IPS-11a (cell line): ENCODE data around the gene TTC39B.
A peak's percentile ranks its signal among the peaks of the same experiment; 100 is the strongest.
"Not testable (repeated sequence)": the region's sequence is repeated elsewhere in the genome, so short reads cannot be mapped to it uniquely, and the experiment has no call there.

Experiments used
- H3K4me3 ChIP-seq: one replicate; pipeline ENCODE4 v1.5.1; 2013; ENCODE audit warnings: low read depth, low read length, control low read depth

TTC39B gene

DNA sequence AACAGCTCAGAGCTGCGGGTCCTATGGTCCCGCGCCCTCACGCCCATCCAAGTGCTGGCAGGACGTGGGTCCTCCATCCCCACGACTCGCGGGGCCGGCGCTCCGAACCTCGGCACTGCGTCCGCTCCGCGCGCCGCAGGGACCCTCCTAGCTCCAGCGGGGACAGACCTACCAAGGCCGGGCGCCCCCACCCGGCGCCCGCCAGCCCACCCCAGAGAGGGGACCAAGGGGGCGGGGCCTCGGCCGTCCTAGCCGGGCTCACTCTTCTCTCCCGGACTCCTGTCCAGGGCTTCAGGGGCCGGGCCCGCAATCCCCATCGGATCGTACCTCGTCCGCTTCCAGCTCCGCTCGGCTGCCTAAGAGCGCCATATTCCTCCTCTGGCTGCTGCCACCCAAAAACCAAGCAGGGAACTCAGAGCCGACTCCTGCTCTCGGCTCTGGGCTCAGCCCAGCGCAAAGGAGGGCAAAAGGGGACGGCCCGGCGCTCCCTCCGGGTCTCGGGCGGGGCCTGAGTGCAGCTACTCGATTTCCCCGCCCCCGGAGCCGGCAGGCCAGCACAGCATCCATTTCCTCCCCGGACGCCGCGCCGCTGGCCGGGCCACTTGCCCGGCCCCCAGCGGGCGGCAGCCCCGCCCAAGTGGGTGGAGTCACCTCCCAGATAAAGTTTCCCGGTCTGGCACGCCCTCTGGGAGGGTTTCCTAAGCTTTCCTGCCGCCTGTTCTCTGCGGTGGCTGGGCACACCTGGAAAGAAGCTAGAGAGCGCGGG lies at the start of gene TTC39B:
TTC39B (minus strand) TSS at position 460 of the 766 bp plus-strand sequence; CDS start at position 369, 91 bp downstream.
- H3K4me3 ChIP-seq = peak within 1 kb of the TSS; percentile 73

DNA sequence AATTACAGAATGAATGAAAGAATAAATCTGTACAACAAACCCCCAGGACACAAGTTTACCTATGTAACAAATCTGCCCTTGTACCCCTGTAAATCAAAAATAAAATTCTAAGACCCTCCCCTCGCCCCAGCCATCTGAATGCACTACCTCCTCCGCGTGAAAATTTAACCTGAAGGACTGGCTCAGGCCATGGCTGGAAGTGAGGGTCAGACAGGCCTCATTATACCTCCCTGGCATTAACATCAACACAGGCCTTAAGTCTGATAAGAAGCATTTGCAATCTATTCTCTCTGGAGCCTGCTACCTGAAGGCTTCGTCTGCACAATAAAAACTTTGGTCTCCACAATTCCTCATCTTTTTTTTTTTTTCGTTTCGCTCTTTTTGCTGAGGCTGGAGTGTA lies 48.7 kb upstream of the TTC39B start:
- H3K4me3 ChIP-seq = no peak overlapping the region

DNA sequence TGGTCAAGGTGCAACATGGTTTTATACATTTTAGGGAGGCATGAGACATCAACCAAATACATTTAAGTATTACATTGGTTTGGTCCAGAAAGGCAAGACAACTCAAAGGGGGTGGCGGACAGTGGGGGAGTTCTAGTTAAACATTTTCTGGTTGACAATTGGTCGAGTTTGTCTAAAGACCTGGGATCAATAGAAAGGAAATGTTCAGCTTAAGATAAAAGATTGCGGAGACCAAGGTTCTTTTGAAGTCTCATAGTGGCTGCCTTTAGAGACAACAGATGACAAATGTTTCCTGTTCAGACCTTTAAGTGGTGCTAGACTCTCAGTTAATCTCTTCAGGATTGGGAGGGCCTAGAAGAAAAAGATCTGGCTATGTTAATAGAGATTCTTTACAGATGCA lies 47.7 kb upstream of the TTC39B start:
- no peak overlapping the region for H3K4me3 ChIP-seq

DNA sequence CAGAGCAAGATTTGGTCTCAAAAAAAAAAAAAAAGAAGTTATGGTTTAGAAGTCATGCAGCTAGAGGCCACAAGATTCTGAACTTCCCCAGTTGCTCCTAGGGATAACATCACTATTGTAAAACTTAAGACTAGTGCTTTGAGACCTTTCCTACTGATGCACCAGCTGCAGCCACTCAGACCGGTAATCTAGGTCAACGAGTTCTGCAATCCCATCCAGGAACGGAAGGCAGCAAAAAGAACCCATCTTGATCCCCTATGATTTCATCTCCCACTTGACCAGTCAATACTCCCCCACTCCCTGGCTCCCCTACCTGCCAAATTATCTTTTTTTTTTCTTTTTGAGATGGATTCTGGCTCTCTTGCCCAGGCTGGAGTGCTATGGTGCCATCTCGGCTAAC lies 46.9 kb upstream of the TTC39B start:
- H3K4me3 ChIP-seq = no peak overlapping the region

DNA sequence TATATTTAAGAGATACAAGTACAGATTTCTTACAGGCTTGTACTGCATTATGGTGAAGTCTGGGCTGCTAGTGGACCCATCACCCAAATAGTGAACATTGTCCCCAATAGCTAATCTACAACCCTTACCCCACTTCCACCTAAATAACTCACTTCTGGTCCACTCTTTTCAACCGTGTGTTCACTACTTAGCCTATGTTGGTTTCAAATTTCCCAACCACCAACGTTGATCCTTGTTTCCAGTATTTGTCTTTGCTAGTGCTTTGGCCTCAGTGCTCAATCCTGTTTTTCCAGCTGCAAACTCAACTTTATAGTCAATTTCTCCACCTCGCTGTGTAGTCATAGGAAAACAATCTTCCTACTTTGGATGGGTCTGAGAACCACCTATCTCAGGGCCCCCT lies 45.3 kb upstream of the TTC39B start:
- no peak overlapping the region for H3K4me3 ChIP-seq

DNA sequence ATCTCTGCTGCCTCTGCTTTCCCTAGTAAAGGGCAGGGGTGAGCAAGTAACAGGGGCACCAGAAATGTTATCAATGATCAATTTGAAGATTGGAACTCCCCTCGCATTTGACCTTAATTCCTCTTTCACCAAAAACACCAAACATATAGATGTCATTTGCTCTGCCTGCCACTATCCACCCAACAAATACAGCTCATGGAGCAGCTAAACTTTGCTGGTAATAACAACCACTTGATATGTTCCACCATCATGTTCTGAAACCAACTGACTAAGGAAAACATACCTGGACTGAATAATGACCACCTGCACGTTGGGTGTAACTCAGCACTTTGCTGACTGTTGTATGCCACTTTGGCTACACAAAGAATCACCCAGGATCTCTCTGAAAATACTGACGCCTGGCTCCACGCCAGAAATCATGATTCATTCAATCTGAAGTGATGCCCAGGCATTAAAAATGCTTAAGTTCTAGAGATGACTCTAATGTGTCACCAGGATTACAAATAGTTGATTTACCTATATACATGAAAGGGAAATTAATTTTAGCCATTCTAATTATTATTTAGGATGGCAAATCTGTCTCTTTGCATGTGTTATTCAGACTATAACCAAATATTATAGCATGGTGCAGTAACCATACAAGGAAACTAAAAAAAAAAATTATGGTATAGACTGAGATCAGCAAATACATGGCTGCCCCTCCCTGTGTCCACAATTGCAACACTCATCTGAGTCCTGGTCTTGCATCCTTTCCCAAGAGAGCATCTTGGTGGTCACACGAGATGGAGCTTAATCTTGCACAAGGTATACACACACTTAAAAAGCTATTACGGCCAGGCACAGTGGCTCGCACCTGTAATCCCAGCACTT lies 43.1 kb upstream of the TTC39B start:
- no peak overlapping the region for H3K4me3 ChIP-seq

DNA sequence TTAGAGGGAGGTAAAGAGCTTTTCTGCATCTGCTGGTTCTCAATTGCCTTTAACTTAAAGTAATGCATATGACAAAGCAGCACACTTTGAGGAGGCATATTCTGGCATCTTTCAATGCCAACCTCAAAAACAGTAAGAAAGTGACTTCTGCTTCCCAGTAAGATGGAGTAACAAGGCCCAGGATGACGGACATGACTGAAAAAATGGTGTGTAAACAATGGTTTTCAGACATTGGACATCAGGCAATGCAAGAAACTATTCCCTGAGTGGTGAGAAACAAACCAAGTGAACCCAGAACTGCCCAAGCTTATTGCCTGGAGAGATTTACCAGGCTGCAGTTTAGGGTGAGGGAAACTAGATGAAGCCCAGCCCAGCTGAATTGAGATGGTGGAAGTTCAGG lies 39.8 kb upstream of the TTC39B start:
- H3K4me3 ChIP-seq = no peak overlapping the region

DNA sequence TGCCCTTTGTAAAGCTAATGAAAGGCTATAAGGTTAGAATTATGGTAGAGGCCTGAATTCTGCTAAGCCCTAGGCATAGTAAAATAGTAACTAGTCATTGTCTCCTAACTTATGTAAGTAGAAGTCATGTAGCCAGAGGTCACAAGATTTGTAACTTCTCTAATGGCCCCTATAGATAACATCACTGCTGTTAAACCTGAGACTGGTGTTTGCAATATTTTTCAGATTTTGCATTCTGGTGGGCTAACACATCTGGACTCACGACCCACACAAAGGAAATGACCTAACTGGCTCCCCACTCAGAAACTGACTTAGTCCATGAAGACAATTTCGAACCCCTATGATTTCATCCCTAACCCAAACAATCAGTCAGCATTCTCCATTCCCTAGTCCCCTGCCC lies 37.2 kb upstream of the TTC39B start:
- H3K4me3 ChIP-seq = no peak overlapping the region

DNA sequence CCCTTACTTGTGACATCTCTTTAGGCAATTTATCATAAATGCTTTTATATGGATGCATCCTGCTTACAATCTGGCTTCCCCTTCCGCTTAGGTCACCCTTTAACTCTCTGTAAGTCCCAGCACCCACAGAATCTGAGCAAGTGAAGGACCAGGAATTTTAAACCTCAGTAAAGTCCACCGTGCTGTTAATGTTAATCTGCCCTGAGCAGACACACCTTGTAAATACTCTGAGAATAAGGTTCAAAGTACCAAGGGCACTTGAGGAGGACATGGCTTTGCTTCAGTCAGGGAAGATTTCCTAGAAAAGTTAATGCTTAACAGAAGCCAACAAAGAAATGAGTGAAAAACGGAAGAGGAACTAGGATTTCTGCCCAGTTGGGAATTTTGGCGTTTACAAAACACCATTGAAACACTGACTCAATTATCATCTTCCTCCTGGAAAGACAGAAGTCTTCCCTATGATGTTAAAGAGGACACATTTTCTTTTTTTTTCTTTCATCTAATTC lies 26.4 kb upstream of the TTC39B start:
- no peak overlapping the region for H3K4me3 ChIP-seq

DNA sequence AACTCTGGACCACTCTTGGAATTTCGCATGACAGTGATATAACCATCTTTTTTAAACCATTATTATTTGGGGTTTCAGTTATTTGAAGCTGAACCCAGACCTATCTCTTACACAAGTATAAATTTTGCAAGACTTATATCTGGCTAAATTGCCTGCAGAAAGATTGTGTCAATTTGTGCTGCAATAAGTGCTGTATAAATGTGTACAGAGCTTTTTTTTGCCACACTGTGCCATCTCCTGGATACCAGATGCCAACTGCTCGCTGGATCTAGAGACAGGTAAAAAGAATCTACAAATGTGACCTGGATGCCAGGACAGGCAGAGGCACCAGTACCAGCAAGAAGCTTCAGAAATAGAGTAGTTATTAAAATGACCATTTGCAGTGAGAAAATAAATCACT lies 25.9 kb upstream of the TTC39B start:
- no peak overlapping the region for H3K4me3 ChIP-seq

DNA sequence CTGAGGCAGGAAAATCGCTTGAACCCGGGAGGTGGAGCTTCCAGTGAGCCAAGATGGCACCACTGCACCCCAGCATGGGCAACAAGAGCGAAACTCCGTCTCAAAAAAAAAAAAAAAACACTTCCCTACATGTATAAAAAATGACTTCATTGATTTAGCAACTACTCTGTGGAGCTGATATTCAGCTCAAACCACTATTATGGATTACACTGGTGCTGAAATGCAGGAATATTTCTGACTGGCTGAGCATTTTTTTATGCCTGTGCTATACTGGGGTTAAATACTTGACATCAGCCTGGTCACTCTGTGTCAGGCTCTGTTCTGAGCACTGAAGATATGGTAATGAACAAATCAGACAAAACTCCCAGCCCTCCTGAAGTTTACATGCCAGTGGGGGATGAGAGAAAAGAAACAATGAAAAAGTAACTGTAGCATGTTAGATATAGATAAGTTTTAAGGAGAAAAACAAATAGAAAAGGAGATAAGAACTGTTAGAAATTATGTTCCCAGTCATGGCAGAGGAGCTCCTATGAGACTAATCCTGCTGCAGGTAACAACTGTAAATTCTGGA lies 22.6 kb upstream of the TTC39B start:
- H3K4me3 ChIP-seq = no peak overlapping the region

DNA sequence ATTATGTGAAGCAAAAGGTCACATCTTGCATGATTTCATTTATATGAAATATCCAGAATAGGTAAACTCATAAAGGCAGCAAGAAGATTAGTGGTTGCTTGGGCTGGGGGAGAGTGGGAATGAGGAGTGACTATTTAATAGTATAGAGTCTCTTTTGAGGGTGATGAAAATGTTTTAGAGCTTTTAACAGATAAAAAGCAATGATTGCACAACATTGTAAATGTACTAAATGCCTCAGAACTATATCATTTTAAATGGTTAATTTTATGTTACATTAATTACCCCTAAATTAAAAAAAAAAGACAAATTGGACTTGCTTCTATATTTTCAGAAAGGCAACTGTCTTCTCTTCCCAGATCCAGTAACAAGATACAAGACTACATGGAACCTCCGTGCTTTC lies 21.9 kb upstream of the TTC39B start:
- H3K4me3 ChIP-seq = no peak overlapping the region

DNA sequence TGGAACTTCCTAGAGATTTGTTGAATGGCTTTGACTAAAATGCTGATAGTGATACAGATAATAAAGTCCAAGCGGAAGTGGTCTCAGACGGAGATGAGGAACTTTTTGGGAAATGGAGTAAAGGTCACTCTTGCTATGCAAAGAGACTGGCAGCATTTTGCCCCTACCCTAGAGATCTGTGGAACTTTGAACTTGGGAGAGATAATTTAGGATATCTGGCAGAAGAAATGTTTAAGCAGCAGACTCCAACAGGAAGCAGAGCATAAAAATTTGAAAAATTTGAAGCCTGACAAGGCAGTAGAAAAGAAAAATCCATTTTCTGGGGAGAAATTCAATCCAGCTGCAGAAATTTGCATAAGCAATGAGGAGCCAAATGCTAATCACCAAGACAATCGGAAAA lies 15.7 kb upstream of the TTC39B start:
- H3K4me3 ChIP-seq = not testable (repeated sequence)

DNA sequence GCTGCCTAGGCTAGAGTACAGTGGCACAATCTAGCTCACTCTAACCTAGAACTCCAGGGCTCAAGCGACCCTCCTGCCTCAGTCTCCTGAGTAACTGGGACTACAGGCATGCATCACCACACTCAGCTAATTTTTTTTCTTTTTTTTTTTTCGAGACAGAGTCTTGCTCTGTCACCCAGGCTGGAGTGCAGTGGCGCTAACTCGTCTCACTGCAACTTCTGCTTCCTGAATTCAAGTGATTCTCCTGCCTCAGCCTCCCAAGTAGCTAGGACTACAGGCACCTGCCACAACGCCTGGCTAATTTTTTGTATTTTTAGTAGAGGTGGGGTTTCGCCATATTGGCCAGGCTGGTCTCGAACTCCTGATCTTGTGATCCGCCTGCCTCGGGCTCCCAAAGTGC lies 12.6 kb upstream of the TTC39B start:
- H3K4me3 ChIP-seq = not testable (repeated sequence)

DNA sequence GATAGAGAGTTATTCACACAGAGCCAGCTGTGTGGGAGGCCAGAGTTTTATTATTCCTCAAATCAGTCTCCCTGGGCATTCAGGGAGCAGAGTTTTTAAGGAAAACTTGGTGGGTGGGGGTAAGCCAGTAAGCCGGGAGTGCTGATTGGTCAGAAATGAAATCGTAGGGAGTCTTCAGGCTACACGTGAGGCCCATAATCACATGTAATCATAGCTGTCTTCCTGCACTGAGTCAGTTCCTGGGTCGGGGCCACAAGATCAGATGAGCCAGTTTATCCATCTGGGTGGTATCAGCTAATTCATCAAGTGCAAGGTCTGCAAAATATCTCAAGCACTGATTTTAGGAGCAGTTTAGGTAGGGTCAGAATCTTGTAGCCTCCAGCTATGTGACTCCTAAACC lies 10.8 kb upstream of the TTC39B start:
- H3K4me3 ChIP-seq = no peak overlapping the region

DNA sequence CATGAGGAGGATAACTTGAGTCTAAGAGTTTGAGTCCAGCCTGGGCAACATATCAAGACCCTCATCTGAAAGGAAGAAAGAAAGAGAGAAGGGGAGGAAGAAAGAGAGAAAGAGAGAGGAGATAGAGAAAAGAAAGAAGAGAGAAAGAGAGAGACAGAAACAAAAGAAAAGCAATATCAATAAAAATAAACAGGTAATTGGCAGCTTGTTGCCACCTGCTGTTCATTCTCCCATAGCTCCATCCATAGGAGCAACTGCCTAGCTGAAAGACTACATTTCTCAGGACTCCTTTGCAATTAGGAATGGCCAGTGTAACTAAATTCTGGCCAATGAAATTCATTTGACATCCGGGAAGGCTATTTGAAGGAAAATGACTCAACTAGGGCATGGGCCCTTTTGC lies 4.6 kb upstream of the TTC39B start:
- no peak overlapping the region for H3K4me3 ChIP-seq

DNA sequence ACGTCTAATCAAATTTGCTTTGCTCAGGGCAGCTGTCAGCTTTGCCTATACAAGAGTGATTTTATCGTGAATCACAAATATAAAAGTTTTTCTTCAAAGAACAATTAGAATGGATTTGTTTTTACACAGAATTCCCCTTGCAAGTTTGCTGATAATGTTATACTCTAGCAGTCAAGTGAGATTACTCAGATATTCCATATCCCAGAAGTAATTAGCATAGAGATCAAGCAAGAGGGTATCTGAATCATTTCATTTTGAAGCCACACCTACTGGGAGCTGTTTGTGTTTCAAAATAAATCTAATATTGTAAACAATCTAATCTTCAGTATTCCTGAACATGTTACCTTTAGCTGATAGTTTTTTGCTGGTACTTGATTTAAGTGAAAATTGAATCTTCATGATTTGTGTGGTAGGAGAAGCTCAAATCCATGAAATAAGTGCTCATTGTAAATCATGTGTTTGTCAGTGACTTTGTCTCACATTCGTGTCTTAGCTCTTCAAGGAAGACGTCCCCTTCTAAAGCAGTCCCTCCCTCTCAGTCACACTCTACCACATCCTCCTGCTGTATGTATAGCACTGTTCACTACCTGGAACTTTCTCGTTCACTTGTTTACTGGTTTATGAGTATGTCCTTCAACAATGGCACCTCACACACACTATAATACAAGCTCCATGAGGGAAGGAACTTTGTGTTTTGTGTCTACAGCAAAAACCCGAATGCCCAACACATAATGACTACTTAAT lies 3.3 kb upstream of the TTC39B start:
- H3K4me3 ChIP-seq = no peak overlapping the region

DNA sequence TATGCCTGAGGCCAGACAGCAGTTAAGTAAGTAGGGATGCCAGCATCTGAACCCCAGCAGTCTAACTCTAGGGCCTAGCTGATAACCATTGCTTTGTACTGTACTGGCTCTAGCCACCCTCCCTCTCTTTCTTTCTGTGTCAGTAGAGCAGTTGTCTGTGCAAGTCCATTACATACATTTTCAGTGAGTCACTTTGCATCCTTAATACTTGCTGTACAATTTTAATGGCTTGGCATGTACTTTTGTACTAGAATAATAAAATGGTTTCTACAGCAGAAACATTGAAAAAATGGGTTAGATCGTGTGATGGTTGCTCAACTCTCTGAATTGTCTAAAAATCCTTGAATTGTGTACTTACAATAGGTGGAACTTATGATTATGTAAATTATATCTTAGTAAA lies 1.5 kb upstream of the TTC39B start:
- no peak overlapping the region for H3K4me3 ChIP-seq

DNA sequence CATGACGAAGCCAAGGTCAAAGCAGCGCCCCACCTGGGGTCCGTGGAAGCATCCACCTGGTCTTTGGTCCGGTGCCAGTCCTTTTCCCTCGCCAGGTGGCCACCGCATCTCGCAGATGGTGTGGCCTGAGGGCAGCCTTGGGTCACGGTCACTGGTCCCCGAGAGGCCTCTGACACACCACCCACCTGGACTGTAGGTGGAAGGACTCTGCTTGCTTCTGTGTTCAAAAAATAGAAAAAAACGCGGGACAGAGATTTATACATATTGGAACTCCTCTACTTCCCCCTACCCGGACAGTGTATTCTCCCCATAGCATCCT lies 466 bp upstream of the TTC39B start:
- H3K4me3 ChIP-seq = no peak overlapping the region

DNA sequence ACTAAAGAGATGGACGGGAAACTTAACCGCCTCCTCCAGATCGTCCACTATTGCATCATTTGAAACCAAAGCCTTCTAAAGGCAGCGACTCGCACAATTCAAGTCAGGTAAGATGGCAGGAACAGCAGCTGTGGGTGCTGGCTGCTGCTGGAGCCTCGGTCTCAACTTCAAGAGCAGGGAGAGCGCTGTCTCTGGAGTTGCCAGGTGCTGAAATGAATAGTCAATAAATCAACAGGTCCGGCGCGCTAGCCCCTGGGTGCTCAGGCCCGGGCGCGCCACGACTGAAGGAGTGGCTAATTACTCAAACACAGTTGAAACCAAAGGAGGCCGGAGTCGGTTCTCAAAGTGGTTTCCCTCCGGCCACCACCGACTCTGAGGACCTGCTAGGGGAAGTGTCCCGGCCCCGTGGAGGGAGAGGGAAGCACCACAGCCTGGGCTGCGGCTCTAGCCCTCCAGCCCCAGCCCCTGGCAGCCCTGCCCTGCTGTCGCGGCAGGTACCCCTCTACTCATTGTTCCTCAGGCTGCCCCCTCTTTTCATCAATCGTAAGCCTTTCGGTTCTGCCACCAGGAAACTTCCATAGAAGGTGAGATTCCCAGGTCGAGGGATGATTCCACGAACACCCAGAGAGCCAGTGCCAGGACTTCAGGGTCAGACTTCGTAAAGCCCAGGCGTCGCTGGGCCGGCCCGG lies 804 bp downstream of the TTC39B start:
- peak overlapping the region; percentile 73 for H3K4me3 ChIP-seq

DNA sequence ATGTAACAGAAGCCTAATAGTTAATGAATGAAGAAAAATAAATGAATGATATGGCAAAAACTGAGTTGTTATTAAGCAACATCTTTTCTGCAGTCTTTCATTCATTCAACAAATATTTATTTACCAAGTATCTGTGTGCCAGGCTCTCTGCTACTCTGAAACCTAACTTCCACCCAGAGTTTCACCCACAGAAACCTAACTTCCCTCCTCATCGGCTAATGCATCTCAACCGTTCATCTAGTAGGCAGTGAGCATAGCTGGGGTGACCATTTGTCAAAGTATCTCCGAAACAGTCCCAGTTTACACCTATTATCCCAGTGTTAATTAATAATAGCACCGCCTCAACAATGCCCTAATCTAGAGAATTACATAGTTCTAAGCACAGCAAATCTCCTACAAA lies 1.5 kb downstream of the TTC39B start:
- peak overlapping the region; percentile 10 for H3K4me3 ChIP-seq
